ENCODE data around the gene HMGCS2. TPM values are rescaled to one million over a fixed set of nuclear protein-coding genes. Genes with fewer than 3 reads are reported as not detected.

Gene HMGCS2
- total RNA-seq, 1 experiment from 2014 or later: 10.2 TPM

DNA sequence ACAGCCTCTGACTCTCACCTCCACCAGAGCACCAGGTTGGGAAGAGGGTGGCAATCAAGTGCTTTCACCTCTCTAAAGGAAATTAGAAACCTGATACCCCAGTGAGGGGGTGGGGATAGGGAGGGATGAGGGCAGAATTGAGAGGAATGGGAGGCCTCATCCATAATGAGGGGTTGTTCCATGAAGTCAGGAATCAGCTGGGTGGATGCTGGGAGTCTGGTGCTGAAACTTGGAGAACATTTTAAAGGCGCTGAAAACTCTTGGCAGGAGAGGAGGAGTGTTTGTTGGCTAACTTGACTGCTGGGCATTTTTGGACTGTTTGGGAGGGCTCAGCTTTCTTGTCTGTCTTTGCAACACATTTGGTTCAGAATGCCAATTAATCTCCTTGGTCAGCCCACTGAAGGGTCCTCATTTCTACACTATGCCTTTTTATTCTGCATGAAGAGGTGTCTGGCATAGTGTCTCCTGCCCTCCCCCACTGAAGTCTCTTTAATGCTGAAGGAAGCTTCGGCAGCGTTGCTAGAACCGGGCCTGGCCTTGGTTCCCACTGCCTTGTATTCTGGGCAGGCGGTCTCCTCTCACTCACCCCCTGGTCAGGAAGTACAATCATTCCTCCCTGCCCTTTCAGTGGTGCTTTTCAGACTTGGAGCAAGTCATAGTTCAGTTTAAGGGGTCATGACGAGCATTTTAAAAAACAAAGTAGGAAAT is 54.8 kb downstream of the HMGCS2 start:
- H3K9me3 ChIP-seq: no peaks in the 10 kb centered on the region
- no peaks in the 10 kb centered on the region for H3K36me3 ChIP-seq (ENCODE audit: control insufficient read depth, insufficient read depth, low read length)
- no peak for DNase-seq
- H3K27me3 ChIP-seq (replicated peaks; ENCODE audit: control insufficient read depth, insufficient read depth, low read length): no peaks in the 10 kb centered on the region
- POLR2A ChIA-PET: no interaction called here
- TF ChIP-seq, protein P1, sequence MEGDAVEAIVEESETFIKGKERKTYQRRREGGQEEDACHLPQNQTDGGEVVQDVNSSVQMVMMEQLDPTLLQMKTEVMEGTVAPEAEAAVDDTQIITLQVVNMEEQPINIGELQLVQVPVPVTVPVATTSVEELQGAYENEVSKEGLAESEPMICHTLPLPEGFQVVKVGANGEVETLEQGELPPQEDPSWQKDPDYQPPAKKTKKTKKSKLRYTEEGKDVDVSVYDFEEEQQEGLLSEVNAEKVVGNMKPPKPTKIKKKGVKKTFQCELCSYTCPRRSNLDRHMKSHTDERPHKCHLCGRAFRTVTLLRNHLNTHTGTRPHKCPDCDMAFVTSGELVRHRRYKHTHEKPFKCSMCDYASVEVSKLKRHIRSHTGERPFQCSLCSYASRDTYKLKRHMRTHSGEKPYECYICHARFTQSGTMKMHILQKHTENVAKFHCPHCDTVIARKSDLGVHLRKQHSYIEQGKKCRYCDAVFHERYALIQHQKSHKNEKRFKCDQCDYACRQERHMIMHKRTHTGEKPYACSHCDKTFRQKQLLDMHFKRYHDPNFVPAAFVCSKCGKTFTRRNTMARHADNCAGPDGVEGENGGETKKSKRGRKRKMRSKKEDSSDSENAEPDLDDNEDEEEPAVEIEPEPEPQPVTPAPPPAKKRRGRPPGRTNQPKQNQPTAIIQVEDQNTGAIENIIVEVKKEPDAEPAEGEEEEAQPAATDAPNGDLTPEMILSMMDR (IDR thresholded peaks at IDR 0.05; ENCODE audit: insufficient read depth in 1 of 2, low read depth in 1 of 2, low read length in 1 of 2, severe bottlenecking in 1 of 2, unreplicated experiment in 1 of 2): no peak
- peaks cover 18% of the 10 kb centered on the region for H3K4me1 ChIP-seq
- CTCF ChIA-PET: interaction anchor here (1.4 kb wide), 1 partner anchor 39 kb away, joined by 4 read pairs; no protein-coding TSS in a partner anchor
- peak overlapping the region; percentile 69 for H3K4me3 ChIP-seq (ENCODE audit: low read depth, low read length)
- Mint-ChIP-seq H3K27me3 (ENCODE audit: insufficient read depth, unreplicated experiment) (no peaks in the 10 kb centered on the region), H3K4me3 (ENCODE audit: unreplicated experiment) (peak overlapping the region; percentile 95), H3K9me3 (ENCODE audit: unreplicated experiment) (no peaks in the 10 kb centered on the region), H3K36me3 (ENCODE audit: insufficient read depth, unreplicated experiment) (peaks cover 52% of the 10 kb centered on the region), H3K27ac (ENCODE audit: unreplicated experiment) (peak overlapping the region; percentile 98), H3K4me1 (ENCODE audit: low read depth, unreplicated experiment) (peaks cover 20% of the 10 kb centered on the region)
- no TSS peak for BruUV-seq (replicated peaks)
- intact Hi-C loops (cut with micrococcal nuclease; ENCODE audit: unreplicated experiment): loop anchor here (5.0 kb wide), 1 partner anchor 37 kb away; no protein-coding TSS in a partner anchor

- no peaks in the 10 kb centered on the region for H3K27me3 ChIP-seq (replicated peaks; ENCODE audit: control insufficient read depth, insufficient read depth, low read length)
- Mint-ChIP-seq H3K27me3 (ENCODE audit: insufficient read depth, unreplicated experiment) (no peaks in the 10 kb centered on the region), H3K9me3 (ENCODE audit: unreplicated experiment) (no peaks in the 10 kb centered on the region), H3K4me1 (ENCODE audit: low read depth, unreplicated experiment) (peaks cover 20% of the 10 kb centered on the region), H3K27ac (ENCODE audit: unreplicated experiment) (peak overlapping the region; percentile 98), H3K36me3 (ENCODE audit: insufficient read depth, unreplicated experiment) (peaks cover 45% of the 10 kb centered on the region), H3K4me3 (ENCODE audit: unreplicated experiment) (peak overlapping the region; percentile 95)
- H3K4me1 ChIP-seq: peaks cover 18% of the 10 kb centered on the region
- intact Hi-C loops (cut with micrococcal nuclease; ENCODE audit: unreplicated experiment): loop anchor here (5.0 kb wide), 1 partner anchor 36 kb away; no protein-coding TSS in a partner anchor
- DNase-seq: no peak
- H3K4me3 ChIP-seq (ENCODE audit: low read depth, low read length): peak overlapping the region; percentile 69
- TF ChIP-seq, protein P1 (IDR thresholded peaks at IDR 0.05; ENCODE audit: insufficient read depth in 1 of 2, low read depth in 1 of 2, low read length in 1 of 2, severe bottlenecking in 1 of 2, unreplicated experiment in 1 of 2): no peak
- TSS peak; percentile 50 for BruUV-seq (replicated peaks)
- POLR2A ChIA-PET: interaction anchor here (0.6 to 1.8 kb wide), 4 partner anchors 53 to 348 kb away, joined by 3 to 9 read pairs (median 4); partner anchors contain the start of gene ZNF697
- no peaks in the 10 kb centered on the region for H3K36me3 ChIP-seq (ENCODE audit: control insufficient read depth, insufficient read depth, low read length)
- CTCF ChIA-PET: interaction anchor here (1.4 kb wide), 1 partner anchor 39 kb away, joined by 4 read pairs; no protein-coding TSS in a partner anchor
- no peaks in the 10 kb centered on the region for H3K9me3 ChIP-seq
These were observed 55.5 kb downstream of the HMGCS2 start for GRCh38 chr1:119713039-119713748.

GRCh38 chr1:119712342-119713038 is 56.2 kb downstream of the HMGCS2 start:
- peaks cover 45% of the 10 kb centered on the region for H3K36me3 Mint-ChIP-seq (ENCODE audit: insufficient read depth, unreplicated experiment)
- CTCF ChIA-PET: interaction anchor here (1.0 kb wide), 1 partner anchor 37 kb away, joined by 3 read pairs; no protein-coding TSS in a partner anchor
- intact Hi-C loops (cut with micrococcal nuclease; ENCODE audit: unreplicated experiment): loop anchor here (5.0 kb wide), 1 partner anchor 35 kb away; no protein-coding TSS in a partner anchor
- H3K4me3 Mint-ChIP-seq (ENCODE audit: unreplicated experiment): peak overlapping the region; percentile 95
- H3K4me3 ChIP-seq (ENCODE audit: low read depth, low read length): peak overlapping the region; percentile 69
- BruUV-seq (replicated peaks): no TSS peak
- H3K27me3 ChIP-seq (replicated peaks; ENCODE audit: control insufficient read depth, insufficient read depth, low read length): no peaks in the 10 kb centered on the region
- POLR2A ChIA-PET: interaction anchor here (0.6 to 1.8 kb wide), 8 partner anchors 12 to 347 kb away, joined by 3 to 9 read pairs (median 4); partner anchors contain the start of gene ZNF697
- no peaks in the 10 kb centered on the region for H3K36me3 ChIP-seq (ENCODE audit: control insufficient read depth, insufficient read depth, low read length)
- no peaks in the 10 kb centered on the region for H3K9me3 ChIP-seq
- H3K27ac Mint-ChIP-seq (ENCODE audit: unreplicated experiment): peak overlapping the region; percentile 98
- no peaks in the 10 kb centered on the region for H3K27me3 Mint-ChIP-seq (ENCODE audit: insufficient read depth, unreplicated experiment)
- peaks cover 15% of the 10 kb centered on the region for H3K4me1 Mint-ChIP-seq (ENCODE audit: low read depth, unreplicated experiment)
- TF ChIP-seq, protein P1 (IDR thresholded peaks at IDR 0.05; ENCODE audit: insufficient read depth in 1 of 2, low read depth in 1 of 2, low read length in 1 of 2, severe bottlenecking in 1 of 2, unreplicated experiment in 1 of 2): no peak
- H3K9me3 Mint-ChIP-seq (ENCODE audit: unreplicated experiment): no peaks in the 10 kb centered on the region
- H3K4me1 ChIP-seq: peaks cover 18% of the 10 kb centered on the region
- DNase-seq: peak; percentile 89 to 91

Measured in Caco-2 (cell line).